ENCODE measurements around the gene KSR1. TPM values are rescaled to one million over a fixed set of nuclear protein-coding genes. Genes with fewer than 3 reads are reported as not detected.

KSR1 gene
- total and polyA plus RNA-seq, 11 donors = 6.1 to 31.1 (median 7.5) TPM

- DNase-seq (no peak), ATAC-seq (no peak)
- Histone ChIP-seq H3K4me3 (no peak overlapping the region), H3K9me3 (no peaks in the 10 kb centered on the region), H3K4me1 (peaks cover 0 to 69% (median 12%) of the 10 kb centered on the region in 12 donors), H3K36me3 (no peaks in the 10 kb centered on the region), H3K27me3 (no peaks in the 10 kb centered on the region), H3K27ac (no peak overlapping the region)
- intact Hi-C loops (cut with DNase I) = no loop called here
- WGBS, 4 donors = 90 to 96% (median 92%) methylated on average over 9 of the region's 9 CpGs
- TF ChIP-seq CTCF (IDR thresholded peaks at IDR 0.05) = no peak
- TF ChIP-seq POLR2A (IDR thresholded peaks at IDR 0.05) = no peak
Observed at GRCh38 chr17:27543958-27544349, 87.7 kb downstream of the KSR1 start.

- peaks cover 0 to 68% (median 10%) of the 10 kb centered on the region in 12 donors for H3K4me1 ChIP-seq
Observed at GRCh38 chr17:27544350-27545131, 88.3 kb downstream of the KSR1 start.

DNA sequence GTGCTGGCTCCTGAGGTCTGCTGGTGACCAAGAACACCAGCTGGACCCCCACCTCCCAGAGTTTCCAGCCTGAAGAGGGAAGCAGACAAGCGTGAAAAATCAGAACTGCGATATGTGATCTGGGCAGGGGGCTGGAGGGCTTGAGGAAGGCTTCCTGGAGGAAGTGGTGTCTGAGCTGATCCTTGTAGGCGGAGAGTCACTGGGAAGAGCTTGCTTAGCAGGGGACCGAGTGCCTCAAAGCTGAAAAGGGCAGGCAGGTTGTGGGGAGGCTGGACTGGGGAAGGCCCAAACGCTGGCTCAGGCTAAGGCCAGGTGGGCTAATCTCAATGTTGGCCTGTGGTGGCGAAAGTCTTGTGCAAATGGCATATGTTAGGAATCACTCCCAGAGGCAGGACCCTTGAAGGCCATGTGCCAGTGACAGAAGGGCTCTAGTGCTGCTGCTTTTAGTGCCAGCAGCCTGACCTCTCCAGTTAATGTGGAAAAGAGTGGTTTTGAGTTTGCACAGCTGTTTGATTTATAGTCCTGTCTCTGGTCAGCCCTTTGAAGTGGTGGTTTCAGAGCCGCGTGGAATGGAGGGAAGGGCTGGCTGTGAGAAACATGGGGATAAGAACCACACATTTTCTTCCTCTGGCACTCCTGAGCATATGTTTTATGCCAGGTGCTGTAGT, 89.4 kb downstream of the KSR1 start:
- H3K4me1 ChIP-seq = peaks cover 0 to 58% (median 3%) of the 10 kb centered on the region in 12 donors
- no peak overlapping the region for H3K27ac ChIP-seq
- no peaks in the 10 kb centered on the region for H3K27me3 ChIP-seq
- intact Hi-C loops (cut with DNase I) = no loop called here
- H3K4me3 ChIP-seq = no peak overlapping the region
- DNase-seq (no peak), ATAC-seq (no peak)
- TF ChIP-seq CTCF (IDR thresholded peaks at IDR 0.05) = no peak
- TF ChIP-seq POLR2A (IDR thresholded peaks at IDR 0.05) = no peak
- H3K36me3 ChIP-seq = no peaks in the 10 kb centered on the region
- 90 to 95% (median 92%) methylated on average over 8 of the region's 8 CpGs for WGBS, 4 donors
- H3K9me3 ChIP-seq = no peaks in the 10 kb centered on the region

More at GRCh38 chr17:27544350-27545131, 88.3 kb downstream of the KSR1 start:
- no peak for ATAC-seq
- no peak for DNase-seq
- WGBS, 4 donors = 81 to 95% (median 90%) methylated on average over 10 of the region's 10 CpGs
- Histone ChIP-seq H3K27me3 (no peaks in the 10 kb centered on the region), H3K9me3 (no peaks in the 10 kb centered on the region), H3K27ac (no peak overlapping the region), H3K4me3 (no peak overlapping the region), H3K36me3 (no peaks in the 10 kb centered on the region)
- intact Hi-C loops (cut with DNase I) = no loop called here
- TF ChIP-seq POLR2A (IDR thresholded peaks at IDR 0.05) (no peak), CTCF (IDR thresholded peaks at IDR 0.05) (no peak)

DNA sequence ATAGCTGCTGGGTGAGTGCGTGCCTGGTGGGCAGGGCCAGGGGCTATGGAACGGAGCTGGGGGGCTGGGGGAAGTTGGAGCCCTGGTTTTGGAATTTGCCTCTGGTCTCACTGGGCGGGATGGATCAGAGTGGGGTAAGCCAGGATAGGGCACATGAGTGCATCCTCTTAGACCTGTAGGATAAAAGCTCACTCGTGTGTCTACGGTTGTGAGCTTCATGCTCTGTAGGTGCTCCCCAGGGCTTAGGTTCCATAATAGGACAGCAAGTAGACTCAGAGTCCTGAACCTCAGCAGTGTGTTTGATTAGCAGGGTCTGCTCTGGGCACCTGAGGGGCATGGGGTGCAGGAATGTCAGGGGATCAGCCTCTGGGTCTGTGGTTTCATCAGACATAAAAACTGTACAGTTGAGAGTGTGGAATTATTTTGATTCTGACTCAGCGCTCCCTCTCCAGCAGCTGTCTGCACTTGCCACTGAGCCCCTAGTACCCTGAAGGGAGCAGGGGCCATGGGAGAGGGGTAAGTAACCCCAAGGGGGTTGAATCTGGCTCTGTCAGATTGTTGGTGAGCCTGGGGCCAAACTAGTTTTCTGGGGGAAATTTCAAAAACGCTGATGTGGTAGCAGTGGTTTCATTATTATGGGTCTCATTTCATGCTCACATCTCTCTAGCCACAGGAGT, 90.5 kb downstream of the KSR1 start:
- no peaks in the 10 kb centered on the region for H3K9me3 ChIP-seq
- intact Hi-C loops (cut with DNase I) = no loop called here
- no peak for TF ChIP-seq POLR2A (IDR thresholded peaks at IDR 0.05)
- no peak for TF ChIP-seq CTCF (IDR thresholded peaks at IDR 0.05)
- H3K4me3 ChIP-seq = no peak overlapping the region
- H3K4me1 ChIP-seq = peaks cover 0 to 48% (median 0%) of the 10 kb centered on the region in 12 donors
- 81 to 88% (median 85%) methylated on average over 7 of the region's 7 CpGs for WGBS, 4 donors
- H3K27ac ChIP-seq = no peak overlapping the region
- no peak for DNase-seq
- no peak for ATAC-seq
- no peaks in the 10 kb centered on the region for H3K27me3 ChIP-seq
- peaks cover 0 to 3% (median 0%) of the 10 kb centered on the region in 9 donors for H3K36me3 ChIP-seq
